HCT116 (cell line): ENCODE data around the gene GNG12. TPM values are rescaled to one million over a fixed set of nuclear protein-coding genes. Genes with fewer than 3 reads are reported as not detected.
A peak's percentile ranks its signal among the peaks of the same experiment; 100 is the strongest.

Experiments used
- CBX3 ChIP-seq: IDR thresholded peaks from 2 replicates; pipeline ENCODE4 v1.6.1; 2012; ENCODE audit warnings: low read depth
- CTCF ChIP-seq, 3 experiments: fragments of 200-600 bp in 1 of 3; sonication (generic) in 1 of 3; IDR thresholded peaks in 2 of 3; conservative IDR thresholded peaks in 1 of 3; 2 replicates each; pipeline ENCODE4 v1.5.1; 2012 to 2017; ENCODE audit warnings: low read depth in 2 of 3, low read length in 2 of 3, antibody characterized with exemption in 1 of 3, borderline replicate concordance in 1 of 3, control low read depth in 1 of 3, mild to moderate bottlenecking in 1 of 3, mixed read lengths in 1 of 3, mixed run types in 1 of 3, moderate library complexity in 1 of 3; ENCODE audit not compliant: insufficient read depth in 1 of 3
- EZH2phosphoT487 ChIP-seq: fragments of 200-600 bp; IDR thresholded peaks from 2 replicates; pipeline ENCODE4 v1.6.1; 2018; ENCODE audit warnings: antibody characterized with exemption, borderline replicate concordance
- FOSL1 ChIP-seq: IDR thresholded peaks from 2 replicates; pipeline ENCODE4 v1.6.1; 2012; ENCODE audit warnings: low read depth
- SIN3A ChIP-seq: IDR thresholded peaks from 2 replicates; pipeline ENCODE4 v1.6.1; 2012; ENCODE audit warnings: low read depth
- YY1 ChIP-seq: IDR thresholded peaks from 2 replicates; pipeline ENCODE4 v1.6.1; 2011; ENCODE audit warnings: low read length, low read depth, moderate library complexity, mild to moderate bottlenecking; ENCODE audit not compliant: insufficient replicate concordance; ENCODE audit errors: extremely low read depth
- total RNA-seq: library from RNA; stranded (reverse); gene quantifications from one replicate; pipeline ENCODE4 v1.2.1, GENCODE V29; 2021; ENCODE audit not compliant: unreplicated experiment
- TF ChIP-seq, protein P1 (sequence below): IDR thresholded peaks from 2 replicates; pipeline ENCODE4 v1.6.1; 2012; ENCODE audit warnings: low read depth
- TF ChIP-seq, protein P2 (sequence below): IDR thresholded peaks from 2 replicates; pipeline ENCODE4 v1.6.1; 2012

The GNG12 gene
- total RNA-seq, 1 experiment from 2014 or later, result 49.6 TPM

GRCh38 chr1:67708606-67709005 lies 124.7 kb downstream of the GNG12 start (continued):
- no peak for TF ChIP-seq CTCF (IDR thresholded peaks at IDR 0.05 in 2 of 3, conservative IDR thresholded peaks at IDR 0.05 in 1 of 3; ENCODE audit: borderline replicate concordance in 1 of 3, insufficient read depth in 1 of 3, low read depth in 2 of 3, low read length in 2 of 3)
- TF ChIP-seq, protein P1, sequence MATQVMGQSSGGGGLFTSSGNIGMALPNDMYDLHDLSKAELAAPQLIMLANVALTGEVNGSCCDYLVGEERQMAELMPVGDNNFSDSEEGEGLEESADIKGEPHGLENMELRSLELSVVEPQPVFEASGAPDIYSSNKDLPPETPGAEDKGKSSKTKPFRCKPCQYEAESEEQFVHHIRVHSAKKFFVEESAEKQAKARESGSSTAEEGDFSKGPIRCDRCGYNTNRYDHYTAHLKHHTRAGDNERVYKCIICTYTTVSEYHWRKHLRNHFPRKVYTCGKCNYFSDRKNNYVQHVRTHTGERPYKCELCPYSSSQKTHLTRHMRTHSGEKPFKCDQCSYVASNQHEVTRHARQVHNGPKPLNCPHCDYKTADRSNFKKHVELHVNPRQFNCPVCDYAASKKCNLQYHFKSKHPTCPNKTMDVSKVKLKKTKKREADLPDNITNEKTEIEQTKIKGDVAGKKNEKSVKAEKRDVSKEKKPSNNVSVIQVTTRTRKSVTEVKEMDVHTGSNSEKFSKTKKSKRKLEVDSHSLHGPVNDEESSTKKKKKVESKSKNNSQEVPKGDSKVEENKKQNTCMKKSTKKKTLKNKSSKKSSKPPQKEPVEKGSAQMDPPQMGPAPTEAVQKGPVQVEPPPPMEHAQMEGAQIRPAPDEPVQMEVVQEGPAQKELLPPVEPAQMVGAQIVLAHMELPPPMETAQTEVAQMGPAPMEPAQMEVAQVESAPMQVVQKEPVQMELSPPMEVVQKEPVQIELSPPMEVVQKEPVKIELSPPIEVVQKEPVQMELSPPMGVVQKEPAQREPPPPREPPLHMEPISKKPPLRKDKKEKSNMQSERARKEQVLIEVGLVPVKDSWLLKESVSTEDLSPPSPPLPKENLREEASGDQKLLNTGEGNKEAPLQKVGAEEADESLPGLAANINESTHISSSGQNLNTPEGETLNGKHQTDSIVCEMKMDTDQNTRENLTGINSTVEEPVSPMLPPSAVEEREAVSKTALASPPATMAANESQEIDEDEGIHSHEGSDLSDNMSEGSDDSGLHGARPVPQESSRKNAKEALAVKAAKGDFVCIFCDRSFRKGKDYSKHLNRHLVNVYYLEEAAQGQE, result no peak
- peak; percentile 86; the same call in 1 of the 2 replicates for TF ChIP-seq CBX3
- peak; percentile 55 for TF ChIP-seq YY1
- TF ChIP-seq FOSL1, result peak; percentile 79
- TF ChIP-seq SIN3A, result no peak
- no peak for TF ChIP-seq EZH2phosphoT487
- TF ChIP-seq, protein P2, sequence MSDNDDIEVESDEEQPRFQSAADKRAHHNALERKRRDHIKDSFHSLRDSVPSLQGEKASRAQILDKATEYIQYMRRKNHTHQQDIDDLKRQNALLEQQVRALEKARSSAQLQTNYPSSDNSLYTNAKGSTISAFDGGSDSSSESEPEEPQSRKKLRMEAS, result peak; percentile 82
